Breast epithelium (tissue), 4 donors: ENCODE measurements around the gene CD99L2. TPM values are rescaled to one million over a fixed set of nuclear protein-coding genes. Genes with fewer than 3 reads are reported as not detected.

Experiments
- DNase-seq, 2 donors: peaks; one replicate each; pipeline ENCODE4 v3.0.0-alpha.2; 2019; ENCODE audit warnings: low spot score in 2 of 2
- H3K27ac ChIP-seq, 2 donors: fragments of 200-600 bp; sonication (generic) in 1 of 2; one replicate each; pipeline ENCODE4 v1.5.1; 2016 to 2019; ENCODE audit warnings: mild to moderate bottlenecking in 1 of 2
- H3K27me3 ChIP-seq, 2 donors: fragments of 200-600 bp; sonication (generic) in 1 of 2; one replicate each; pipeline versions ENCODE4 v1.5.1 to v1.6.0; 2017 to 2019; ENCODE audit warnings: control low read depth in 1 of 2, mild to moderate bottlenecking in 1 of 2
- H3K36me3 ChIP-seq: fragments of 200-600 bp; one replicate; pipeline ENCODE4 v1.5.1; 2019
- H3K4me1 ChIP-seq, 2 donors: fragments of 200-600 bp; sonication (generic); one replicate each; pipeline ENCODE4 v1.5.1; 2016 to 2019; ENCODE audit warnings: control low read depth in 1 of 2
- H3K4me3 ChIP-seq, 3 donors: fragments of 200-600 bp; sonication (generic); 1 replicate in 2 of 3; 2 replicates in 1 of 3; pipeline ENCODE4 v1.5.1; 2016 to 2019; ENCODE audit warnings: mild to moderate bottlenecking in 3 of 3, moderate library complexity in 2 of 3
- H3K9me3 ChIP-seq, 2 donors: fragments of 200-600 bp; sonication (generic) in 1 of 2; one replicate each; pipeline ENCODE4 v1.5.1; 2016 to 2019; ENCODE audit warnings: control low read depth in 1 of 2
- POLR2A ChIP-seq: fragments of 450-650 bp; IDR thresholded peaks from one replicate; pipeline ENCODE4 v1.6.1; 2016; ENCODE audit warnings: antibody characterized with exemption, mild to moderate bottlenecking, moderate library complexity
- POLR2AphosphoS5 ChIP-seq, 3 donors: sonication (generic); formaldehyde crosslinking; IDR thresholded peaks; one replicate each; pipeline ENCODE4 v1.6.1; 2017; ENCODE audit warnings: antibody characterized with exemption in 3 of 3
- intact Hi-C: fragments of 100-400 bp; cut with DNase I; formaldehyde crosslinking; loops from one replicate; pipeline ENCODE4 v1.15.1; 2023; ENCODE audit warnings: low total_unique reads
- total RNA-seq, 3 donors: library from RNA; depleted of rRNA; stranded (reverse); fragments of >200 nt; gene quantifications; one replicate each; pipeline ENCODE4 v1.1.0, GENCODE V29; 2016
- TF ChIP-seq, protein P1 (sequence below), 3 donors: fragments of 450-650 bp; IDR thresholded peaks; one replicate each; pipeline ENCODE4 v1.5.1; 2016 to 2017; ENCODE audit warnings: antibody characterized with exemption in 3 of 3, mild to moderate bottlenecking in 3 of 3, moderate library complexity in 3 of 3

Gene CD99L2
- total RNA-seq, 3 donors from 2014 or later = 28.1 to 81.4 (median 32.1) TPM

DNA sequence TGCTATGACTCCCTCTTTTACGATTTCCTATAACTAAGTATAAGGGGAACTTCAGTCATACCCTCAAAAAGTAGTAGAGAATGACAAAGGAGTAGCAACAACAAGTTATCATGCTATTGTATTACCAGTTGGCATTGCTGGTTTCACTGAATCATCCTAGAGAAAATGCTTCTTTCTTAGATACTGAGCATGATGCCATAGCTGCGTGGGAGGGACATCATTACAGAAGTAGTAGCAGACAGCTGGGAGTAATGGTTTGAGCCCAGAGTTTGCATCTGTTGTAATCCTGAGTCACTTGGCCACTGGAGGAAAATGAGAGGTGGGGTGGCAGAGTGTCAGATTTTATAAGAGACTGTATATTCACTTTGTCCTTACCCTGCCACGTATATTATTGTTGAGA lies 166.7 kb downstream of the CD99L2 start:
- Histone ChIP-seq H3K4me1 (no peaks in the 10 kb centered on the region), H3K4me3 (no peak overlapping the region), H3K9me3 (no peaks in the 10 kb centered on the region), H3K27me3 (no peaks in the 10 kb centered on the region), H3K27ac (no peak overlapping the region), H3K36me3 (no peaks in the 10 kb centered on the region)
- TF ChIP-seq, protein P1, sequence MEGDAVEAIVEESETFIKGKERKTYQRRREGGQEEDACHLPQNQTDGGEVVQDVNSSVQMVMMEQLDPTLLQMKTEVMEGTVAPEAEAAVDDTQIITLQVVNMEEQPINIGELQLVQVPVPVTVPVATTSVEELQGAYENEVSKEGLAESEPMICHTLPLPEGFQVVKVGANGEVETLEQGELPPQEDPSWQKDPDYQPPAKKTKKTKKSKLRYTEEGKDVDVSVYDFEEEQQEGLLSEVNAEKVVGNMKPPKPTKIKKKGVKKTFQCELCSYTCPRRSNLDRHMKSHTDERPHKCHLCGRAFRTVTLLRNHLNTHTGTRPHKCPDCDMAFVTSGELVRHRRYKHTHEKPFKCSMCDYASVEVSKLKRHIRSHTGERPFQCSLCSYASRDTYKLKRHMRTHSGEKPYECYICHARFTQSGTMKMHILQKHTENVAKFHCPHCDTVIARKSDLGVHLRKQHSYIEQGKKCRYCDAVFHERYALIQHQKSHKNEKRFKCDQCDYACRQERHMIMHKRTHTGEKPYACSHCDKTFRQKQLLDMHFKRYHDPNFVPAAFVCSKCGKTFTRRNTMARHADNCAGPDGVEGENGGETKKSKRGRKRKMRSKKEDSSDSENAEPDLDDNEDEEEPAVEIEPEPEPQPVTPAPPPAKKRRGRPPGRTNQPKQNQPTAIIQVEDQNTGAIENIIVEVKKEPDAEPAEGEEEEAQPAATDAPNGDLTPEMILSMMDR (IDR thresholded peaks at IDR 0.05) = no peak
- intact Hi-C loops = no loop called here
- DNase-seq = no peak

DNA sequence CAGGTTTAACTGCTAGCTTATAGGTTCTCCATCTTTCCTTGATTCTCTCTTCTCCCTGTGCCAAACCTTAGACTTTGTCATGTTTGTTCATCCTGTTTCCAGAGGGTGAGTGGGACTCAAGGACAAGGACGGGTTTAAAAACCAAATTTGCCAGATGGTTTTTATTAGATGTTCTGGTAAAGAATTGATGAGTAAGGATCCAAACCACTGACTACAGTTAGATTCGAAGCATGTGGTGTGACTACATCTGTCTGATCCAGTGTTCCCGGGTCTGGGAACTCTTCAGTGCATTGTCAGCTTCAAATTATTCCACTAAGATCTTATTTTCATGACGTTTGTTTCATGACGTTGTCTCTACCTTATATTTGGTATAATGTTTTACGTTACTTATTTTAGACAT lies 167.7 kb downstream of the CD99L2 start:
- H3K27ac ChIP-seq = no peak overlapping the region
- H3K4me1 ChIP-seq = no peaks in the 10 kb centered on the region
- intact Hi-C loops = no loop called here
- H3K27me3 ChIP-seq = no peaks in the 10 kb centered on the region
- H3K9me3 ChIP-seq = no peaks in the 10 kb centered on the region
- no peak overlapping the region for H3K4me3 ChIP-seq
- DNase-seq = no peak
- H3K36me3 ChIP-seq = no peaks in the 10 kb centered on the region
- TF ChIP-seq, protein P1 (IDR thresholded peaks at IDR 0.05) = no peak
- TF ChIP-seq POLR2A = no peak
- no peak for TF ChIP-seq POLR2AphosphoS5 (IDR thresholded peaks at IDR 0.05)

DNA sequence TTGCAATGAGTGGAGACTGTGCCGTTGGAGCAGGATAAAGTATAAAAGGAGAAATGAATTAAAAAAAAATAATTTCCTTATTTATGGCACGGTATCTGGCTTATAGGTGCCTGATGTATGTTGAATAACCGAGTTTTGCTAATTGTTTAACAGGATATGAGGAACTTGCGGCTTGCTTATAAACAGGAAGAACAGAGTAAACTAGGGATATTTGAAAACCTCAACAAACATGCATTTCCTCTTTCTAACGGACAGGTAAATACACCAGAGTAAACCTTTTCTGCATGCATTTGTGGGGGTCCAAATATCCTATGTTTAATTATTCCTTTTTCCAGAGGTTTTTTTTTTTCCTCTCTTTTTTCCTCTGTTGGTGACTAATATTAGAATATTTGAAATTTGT lies 168.5 kb downstream of the CD99L2 start:
- no peak for DNase-seq
- Histone ChIP-seq H3K9me3 (peaks cover 0 to 3% of the 10 kb centered on the region in 2 donors), H3K4me3 (no peak overlapping the region), H3K27me3 (peaks cover 0 to under 1% of the 10 kb centered on the region in 2 donors), H3K4me1 (no peaks in the 10 kb centered on the region), H3K36me3 (no peaks in the 10 kb centered on the region), H3K27ac (no peak overlapping the region)
- TF ChIP-seq POLR2A = no peak
- TF ChIP-seq, protein P1 (IDR thresholded peaks at IDR 0.05) = no peak
- TF ChIP-seq POLR2AphosphoS5 (IDR thresholded peaks at IDR 0.05) = no peak
- intact Hi-C loops = no loop called here

DNA sequence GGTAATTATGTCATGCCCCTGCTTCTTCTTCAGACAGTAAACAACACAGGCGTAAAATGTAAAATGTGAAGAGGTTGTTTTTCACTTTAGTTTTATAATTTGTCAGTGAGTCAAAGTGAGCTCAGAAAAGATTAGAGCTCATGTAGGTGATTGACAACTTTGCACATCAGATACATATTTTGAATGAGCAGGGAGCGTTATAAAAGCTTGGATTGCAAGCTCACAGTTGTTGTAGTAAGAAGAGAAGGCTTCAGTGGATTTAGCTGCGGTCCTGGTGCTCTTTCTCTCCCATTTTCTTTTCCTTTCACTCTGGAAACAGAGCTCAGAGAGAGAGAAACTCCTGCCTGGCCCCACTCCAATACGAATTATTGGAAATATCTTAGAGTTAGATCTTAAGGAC lies 178.8 kb downstream of the CD99L2 start:
- intact Hi-C loops = loop anchor here (5.0 kb wide), 1 partner anchor 588 kb away; no protein-coding TSS in a partner anchor

More for the DNA sequence above, 178.8 kb downstream of the CD99L2 start:
- Histone ChIP-seq H3K4me3 (no peak overlapping the region), H3K4me1 (no peaks in the 10 kb centered on the region), H3K27ac (no peak overlapping the region), H3K36me3 (no peaks in the 10 kb centered on the region), H3K9me3 (peaks cover 0 to 1% of the 10 kb centered on the region in 2 donors), H3K27me3 (peaks cover 0 to under 1% of the 10 kb centered on the region in 2 donors)
- DNase-seq = no peak
- TF ChIP-seq, protein P1 (IDR thresholded peaks at IDR 0.05) = no peak
- TF ChIP-seq POLR2AphosphoS5 (IDR thresholded peaks at IDR 0.05) (no peak), POLR2A (no peak)

Other genes with a start within 250 kb of the CD99L2 start
- 10 to 100 TPM; 13.6 to 35.6 (median 23.3) TPM for gene MTMR1, start 205.3 kb downstream of the CD99L2 start, total RNA-seq
- gene HMGB3, start 84.7 kb upstream of the CD99L2 start, total RNA-seq = 1 to 10 TPM; 2.5 to 6.2 (median 2.7) TPM